DMS79 (cell line): ENCODE measurements around the gene BEST2.
"Not testable (repeated sequence)": the region's sequence is repeated elsewhere in the genome, so short reads cannot be mapped to it uniquely, and the experiment has no call there.

Experiments used
- DNase-seq: peaks from one replicate; lab custom pipeline; 2025; lab: John Stamatoyannopoulos, UW

The BEST2 gene

DNA sequence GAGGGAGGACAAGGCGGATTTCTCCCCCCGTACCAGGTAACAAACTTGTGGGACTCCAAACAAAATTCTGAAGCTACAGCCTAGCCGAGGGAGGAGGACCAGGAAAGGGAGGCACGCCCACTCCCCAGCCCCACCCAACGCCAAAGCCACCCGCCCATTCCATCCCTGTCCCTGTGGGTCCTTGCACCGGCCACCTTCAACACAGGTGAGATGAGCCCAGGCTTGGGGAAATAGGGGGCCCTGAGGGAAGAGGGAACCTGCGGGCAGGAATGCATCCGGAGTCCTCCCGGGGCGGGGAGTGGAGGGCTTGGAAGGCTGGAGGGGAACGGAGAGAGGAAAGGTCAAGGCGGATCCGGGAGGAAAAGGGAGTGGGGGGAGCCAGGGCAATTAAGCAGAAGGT, at the start of gene BEST2:
Gene BEST2, plus strand, starts transcription at position 157 of the 400 bp plus-strand sequence. CDS start 802 bp downstream, outside the sequence.
- DNase-seq, result no peak

DNA sequence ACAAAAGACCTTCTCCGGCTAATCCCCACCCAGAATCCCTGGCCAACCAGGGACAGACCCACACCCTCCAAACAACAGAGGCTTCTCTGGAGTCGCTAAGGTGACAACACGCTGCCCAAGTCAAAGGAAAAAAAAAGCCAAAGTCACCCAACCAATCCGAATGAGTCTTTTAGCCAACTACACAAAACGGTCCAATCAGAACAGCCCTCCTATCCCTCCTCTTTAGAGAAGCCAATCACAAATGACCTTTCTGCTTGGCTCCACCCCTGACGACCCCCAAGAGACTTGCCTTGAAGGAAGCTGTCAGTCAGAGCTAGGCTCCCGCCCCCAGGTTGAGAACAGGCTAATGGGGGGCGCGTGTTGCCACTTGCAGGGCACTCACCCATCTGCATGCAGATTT, 48.5 kb upstream of the BEST2 start:
- DNase-seq, result no peak

DNA sequence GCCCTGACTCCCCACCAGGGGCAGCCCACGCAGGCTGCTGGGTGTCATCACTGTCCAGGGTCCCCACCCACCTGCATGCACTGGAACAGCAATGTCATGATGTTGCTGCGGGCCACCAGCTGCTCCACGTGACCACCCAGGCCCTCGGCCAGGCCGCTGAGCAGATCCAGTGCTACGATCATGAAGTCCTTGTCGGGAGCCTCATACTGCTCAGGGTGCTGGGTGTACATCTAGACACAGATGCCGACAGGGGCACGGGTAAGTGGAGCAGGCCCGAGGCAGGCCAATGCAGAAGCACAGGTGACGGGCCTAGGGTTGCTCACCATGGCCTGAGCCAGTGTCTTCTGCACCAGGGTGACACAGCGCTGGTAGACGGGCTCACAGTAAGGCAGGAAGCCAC, 46.4 kb upstream of the BEST2 start:
- no peak for DNase-seq

DNA sequence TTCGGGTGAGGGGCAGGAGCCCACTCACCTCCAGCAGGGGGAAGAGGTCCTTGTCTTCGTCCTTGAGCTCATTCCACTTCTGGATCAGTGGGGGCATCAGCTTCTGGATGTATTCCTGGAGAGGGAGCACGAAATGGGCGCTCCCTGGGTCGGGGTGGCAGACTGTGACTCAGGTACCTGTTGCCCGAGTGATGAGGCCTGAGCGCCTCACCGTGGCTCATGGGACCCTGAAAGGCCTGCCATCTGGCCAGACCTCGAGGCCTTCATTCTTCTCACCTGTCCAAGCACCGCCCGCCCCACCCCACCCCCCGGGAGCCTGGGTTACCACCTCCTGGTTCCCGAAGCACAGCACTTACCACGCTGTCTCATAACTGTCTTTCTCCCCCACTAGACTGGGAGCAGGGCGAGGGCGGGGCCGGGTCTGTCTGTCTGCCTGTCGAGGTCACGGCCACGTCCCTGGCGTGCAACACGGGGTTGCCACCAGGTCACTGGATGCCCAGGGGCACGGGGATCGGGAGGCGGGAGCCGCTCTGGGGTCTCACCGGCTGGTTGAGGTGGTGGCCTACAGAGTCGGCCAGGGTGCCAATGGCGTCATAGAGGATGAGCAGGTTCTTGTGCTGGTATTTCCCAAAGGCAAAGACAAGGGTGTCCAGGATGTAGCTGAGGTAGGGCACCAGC, 45.8 kb upstream of the BEST2 start:
- DNase-seq, result no peak

DNA sequence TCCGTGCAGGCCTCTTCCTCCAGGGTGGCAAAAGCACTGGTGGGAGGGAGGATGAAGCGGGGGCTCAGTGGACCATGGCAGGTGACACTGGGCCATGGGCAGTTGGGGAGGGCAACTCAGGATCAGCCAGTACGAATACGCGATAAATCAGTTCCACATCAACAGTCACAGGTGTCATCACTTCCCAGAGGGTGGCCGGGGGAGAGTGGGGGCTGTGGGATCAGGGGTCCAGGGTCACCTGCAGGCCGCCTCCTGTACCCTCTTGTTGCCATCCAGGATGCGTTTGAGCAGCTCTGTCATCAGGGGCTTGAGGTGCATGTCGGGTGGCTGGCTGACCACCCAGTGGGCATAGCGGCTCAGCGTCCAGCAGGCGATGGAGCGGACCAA, 45.3 kb upstream of the BEST2 start:
- no peak for DNase-seq

DNA sequence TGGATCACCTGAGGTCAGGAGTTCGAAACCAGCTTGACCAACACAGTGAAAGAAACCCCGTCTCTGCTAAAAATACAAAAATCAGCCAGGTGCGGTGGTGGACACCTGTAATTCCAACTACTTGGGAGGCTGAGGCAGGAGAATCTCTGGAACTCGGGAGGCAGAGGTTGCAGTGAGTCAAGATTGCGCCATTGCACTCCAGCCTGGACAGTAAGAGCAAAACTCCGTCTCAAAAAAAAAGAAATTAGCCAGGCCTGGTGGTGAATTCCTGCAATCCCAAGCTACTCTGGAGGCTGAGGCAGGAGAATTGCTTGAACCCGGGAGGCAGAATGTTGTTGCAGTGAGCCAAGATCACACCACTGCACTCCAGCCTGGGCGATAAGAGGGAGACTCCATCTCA, 43.0 kb upstream of the BEST2 start:
- DNase-seq, result no peak

DNA sequence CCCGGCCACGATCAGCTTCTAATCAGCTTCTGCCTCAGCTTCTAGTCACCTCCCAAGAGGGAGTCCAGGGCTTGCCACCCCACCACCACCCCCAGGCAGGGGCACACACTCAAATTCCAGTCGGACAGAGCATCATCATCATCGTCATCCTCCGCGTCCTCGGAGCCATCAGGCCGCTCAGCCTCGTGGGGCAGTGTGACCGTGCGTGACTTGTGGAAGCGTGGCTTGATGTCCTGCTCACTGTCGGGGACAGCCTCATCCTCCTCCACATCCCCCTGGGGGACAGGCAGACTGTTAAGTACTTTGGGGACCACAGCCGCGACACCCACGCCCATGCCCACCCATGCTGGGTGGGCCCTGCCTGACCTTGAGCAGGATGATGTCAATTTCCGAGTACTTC, 40.4 kb upstream of the BEST2 start:
- no peak for DNase-seq

DNA sequence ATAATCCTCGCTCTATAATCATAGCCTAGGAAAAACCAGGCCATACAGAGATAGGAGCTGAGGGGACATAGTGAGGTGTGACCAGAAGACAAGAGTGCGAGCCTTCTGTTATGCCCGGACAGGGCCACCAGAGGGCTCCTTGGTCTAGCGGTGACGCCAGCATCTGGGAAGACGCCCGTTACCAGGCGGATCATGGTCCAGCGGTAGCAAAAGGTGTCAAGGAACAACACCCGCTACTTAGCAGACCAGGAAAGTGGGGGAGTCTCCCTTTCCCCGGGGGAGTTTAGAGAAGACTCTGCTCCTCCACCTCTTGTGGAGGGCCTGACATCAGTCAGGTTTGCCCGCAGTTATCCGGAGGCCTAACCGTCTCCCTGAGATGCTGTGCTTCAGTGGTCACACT, 39.5 kb upstream of the BEST2 start:
- not testable (repeated sequence) for DNase-seq

DNA sequence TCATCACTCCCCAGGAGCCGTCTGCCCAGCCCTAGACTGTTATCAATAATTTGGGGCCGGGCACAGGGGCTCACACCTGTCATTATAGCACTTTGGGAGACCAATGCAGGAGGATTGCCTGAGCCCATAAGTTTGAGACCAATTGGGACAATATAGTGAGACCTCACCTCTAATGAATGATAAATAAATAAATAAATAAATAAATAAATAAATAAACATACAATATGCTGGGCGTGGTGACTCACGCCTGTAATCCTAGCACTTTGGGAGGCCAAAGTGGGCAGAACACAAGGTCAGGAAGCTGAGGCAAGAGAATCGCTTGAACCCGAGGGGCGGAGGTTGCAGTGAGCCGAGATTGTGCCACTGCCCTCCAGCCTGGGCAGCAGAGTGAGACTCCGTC, 38.3 kb upstream of the BEST2 start:
- DNase-seq, result not testable (repeated sequence)

DNA sequence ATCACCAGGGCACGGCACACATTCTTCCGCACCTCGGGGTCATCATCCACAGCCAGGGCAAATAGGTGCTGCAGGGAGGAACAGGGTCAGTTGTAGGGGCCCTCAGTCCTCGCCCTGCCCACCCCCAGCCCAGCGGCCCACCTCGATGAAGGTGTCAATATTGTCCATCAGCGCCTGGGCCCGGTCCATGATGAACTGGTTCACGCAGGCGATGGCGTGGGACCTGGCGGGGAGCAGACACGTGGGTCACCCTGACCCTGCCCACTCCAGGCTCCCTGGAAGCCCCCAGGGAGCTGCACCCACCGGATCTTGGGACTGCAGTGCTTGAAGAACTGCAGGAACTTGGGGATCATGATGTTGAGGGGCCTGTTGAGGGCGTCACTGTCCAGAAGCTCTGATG, 36.5 kb upstream of the BEST2 start:
- DNase-seq, result no peak

DNA sequence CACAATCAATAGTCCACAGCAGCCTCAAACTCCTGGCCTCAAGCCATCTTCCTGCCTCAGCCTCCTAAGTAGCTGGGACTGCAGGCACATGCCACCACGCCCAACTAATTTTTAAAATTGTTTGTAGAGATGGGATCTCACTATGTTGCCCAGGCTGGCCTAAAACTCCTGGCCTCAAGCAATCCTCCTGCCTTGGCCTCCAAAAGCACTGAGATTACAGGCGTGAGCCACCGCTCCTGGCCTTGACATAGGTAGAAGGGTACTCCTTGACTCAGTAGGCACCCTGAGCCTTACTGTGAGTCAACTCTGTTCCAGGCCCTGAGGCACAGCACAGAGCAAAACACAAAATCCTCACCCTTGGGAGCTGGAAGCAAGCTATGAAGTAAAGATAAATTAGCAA, 35.7 kb upstream of the BEST2 start:
- no peak for DNase-seq

DNA sequence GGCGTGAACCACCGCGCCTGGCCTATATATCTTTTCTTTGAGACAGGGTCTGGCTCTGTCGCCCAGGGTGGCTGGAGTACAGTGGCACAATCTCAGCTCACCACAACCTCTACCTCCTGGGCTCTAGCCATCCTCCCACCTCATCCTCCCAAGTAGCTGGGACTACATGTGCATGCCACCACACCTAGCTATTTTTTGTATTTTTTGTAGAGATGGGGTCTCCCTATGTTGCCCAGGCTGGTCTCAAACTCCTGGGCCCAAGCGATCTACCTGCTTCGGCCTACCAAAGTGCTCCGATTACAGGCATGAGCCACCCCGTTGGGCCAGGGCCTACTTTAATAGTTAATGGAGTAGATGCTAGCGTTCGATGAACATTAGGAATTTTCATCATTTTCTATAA, 31.3 kb upstream of the BEST2 start:
- DNase-seq, result no peak

DNA sequence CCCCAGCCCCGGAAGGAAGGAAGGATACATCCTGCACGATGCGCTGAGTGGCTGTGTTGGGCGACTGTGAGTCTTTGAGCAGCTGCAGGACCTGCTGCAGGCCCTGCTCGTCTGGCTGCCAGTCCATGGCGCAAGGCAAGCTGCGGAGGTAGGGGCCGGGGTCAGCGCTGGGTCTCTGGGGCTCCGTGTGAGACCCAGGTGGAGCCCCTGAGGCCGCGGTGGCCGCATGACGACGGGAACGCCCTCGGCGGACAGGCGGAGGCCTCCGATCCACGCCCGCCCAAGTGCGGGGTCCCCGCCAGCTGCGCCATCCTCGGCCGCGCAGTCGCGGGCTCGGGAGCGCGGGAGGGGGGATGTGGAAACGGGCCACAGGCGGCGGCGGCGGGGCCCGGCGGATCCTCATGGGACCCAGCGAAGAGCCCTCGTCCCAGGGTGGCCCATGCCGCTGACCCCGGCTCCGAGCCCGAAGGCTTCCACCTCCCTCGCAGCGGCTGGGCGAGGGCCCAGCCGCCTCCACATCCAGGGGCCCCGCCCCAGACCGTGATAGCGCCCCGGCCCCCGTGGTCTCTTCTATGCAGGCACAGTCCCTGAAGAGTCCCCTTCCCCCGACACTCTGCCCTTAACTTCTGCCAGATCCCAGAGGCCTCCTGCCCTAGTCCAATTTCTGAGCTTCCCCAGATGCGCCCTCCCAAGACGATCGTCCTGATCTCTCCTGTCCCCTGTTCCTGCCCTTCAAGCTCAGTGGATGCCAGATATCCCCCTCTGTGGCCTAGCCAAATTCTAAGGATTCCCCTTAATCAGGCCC, 30.5 kb upstream of the BEST2 start:
- peak; percentile 19 for DNase-seq

DNA sequence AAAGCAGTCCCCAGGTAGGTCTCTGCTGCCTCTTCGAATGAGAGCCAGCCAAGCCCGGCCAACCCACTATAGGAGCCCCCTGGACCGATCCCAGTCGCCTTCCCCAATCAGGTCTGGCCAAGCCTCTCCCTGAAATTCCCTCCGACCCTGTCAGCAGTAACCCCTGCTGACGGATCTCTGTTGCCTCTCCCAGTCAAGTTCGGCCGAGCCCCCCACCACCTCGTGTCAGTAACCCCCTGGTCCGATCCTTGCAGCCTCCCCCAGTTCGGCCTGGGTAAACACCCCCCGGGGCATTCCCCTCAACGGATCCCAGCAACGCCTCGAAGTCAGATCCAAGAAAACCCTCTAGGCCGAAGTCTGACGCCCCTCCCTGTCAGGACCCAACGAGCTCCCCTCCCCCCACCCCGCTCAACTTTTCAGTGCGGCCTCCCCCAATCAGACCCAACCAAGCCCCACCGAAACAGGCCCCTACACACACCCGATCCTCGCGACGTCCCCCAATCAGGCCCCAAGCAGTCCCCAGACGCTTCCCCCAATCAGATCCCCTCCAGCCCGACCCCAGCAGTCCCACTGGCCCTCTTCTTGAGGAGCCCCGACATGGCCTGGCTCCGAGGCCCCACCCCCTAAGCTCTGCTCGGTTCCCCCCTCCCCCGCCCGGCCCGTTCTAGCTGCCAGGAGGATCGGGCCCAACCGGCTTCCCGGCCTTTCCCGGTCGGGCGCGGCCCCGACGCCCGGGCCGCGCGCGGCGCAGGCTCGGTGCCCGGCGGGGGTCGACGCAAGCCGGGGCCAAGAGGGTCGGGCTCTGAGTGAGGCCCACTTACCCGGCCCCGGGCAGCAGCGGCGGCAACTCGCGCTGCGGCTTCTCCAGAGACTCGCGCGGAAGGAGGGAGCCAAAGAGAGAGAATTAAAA, 29.7 kb upstream of the BEST2 start:
- peak; percentile 64 for DNase-seq

DNA sequence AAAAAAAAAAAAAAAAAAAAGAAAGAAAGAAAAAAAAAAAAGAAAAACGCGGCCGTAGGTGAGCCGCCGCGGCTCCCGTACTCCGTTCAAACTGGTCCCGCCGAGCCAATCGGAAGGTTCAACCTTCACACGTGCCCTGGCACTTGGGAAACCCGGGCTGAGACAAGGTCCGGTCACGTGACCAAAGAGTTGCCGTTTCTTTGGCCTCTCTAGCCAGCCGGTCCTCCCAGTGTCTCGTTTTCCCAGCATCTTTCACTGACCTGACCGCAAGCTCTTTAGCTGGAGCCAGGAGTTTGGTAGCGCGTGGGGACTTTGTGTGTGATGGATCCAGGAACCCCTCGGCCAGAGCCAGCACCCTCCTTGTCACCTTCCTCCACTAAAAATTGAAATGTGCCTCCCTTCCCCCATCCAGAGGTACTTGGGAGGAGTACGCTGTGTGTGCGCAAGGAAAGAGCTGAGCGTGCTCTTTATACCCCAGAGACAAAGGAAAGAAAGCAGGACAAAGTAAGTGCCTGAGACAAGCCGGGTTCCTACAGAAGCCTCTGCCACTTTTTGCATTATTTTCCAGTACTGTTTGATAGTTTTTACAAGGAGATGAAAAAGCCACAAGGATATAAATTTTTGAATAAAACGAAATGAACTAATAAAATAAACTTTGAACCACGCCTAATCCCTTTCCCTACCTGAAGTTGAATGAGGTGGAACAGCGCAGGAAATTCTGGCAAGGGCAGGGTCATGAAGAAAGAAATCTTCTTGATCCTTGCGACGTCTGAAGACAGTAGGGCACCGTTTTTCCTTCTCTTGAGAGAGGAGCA, 28.8 kb upstream of the BEST2 start:
- DNase-seq, result peak; percentile 100

DNA sequence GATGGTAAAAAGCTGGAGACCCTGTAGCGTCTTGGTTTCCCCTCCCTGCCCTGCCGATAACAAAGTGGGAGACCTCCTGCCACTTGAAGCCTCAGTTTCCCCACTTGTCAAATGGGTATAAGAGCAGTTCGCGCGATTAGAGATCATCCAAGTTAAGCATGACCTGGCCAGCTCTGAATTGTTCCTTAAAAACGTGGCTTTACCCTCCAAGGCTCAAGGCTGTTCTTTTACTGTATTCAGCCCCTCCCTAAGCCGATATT, 28.3 kb upstream of the BEST2 start:
- no peak for DNase-seq

DNA sequence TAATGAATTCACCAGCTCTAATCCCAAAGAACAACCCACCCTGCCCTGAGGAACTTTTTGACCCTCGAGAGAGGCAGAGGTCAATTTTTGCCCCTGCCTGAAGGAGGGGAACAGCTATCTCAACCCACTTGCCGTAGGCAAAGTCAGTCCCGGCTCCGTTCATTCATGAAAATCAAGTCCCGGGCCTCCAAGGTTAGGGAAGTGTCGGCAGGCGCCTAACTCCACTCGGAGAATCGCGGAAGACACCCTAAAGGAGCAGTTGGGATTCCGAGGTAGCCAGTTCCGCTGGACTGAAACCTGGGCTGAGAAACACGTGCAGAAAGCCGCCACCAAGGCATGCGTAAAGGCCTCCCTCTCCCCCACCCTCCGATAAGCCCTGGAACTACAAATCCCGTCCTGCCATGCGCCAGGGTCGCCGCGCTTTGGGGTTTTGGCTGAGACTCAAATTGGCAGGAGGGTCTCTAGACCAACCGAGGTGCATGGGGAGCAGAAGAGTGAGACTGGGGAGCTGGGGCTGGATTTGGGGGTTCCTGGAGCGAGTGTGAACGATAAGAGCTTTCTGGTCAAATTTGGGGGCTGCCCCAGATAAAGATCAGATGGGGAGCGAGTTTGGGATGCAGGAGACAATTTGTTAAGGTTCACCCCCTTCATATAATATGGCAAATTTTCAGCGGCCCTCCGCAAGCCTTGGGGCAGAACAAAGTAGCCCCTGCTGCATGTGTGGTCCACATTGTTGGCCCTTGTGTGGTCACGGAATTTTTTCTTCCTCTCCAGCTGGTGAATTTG, 27.8 kb upstream of the BEST2 start, which contains the start of gene TNPO2:
Gene TNPO2, minus strand, starts transcription at position 292 of the 786 bp plus-strand sequence. CDS start 2,955 bp downstream, outside the sequence.
- DNase-seq, result peak; percentile 82

DNA sequence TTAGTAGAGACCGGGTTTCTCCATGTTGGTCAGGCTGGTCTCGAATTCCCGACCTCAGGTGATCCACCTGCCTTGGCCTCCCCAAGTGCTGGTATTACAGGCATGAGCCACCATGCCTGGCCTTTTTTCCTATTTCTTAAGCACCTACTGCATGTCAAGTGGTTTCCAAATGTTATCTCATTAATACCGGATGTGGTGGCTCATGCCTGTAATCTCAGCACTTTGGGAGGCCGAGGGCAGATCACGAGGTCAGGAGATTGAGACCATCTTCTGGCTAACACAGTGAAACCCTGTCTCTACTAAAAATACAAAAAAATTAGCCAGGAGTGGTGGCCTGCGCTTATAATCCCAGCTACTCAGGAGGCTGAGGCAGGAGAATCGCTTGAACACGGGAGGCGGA, 26.0 kb upstream of the BEST2 start:
- DNase-seq, result not testable (repeated sequence)

DNA sequence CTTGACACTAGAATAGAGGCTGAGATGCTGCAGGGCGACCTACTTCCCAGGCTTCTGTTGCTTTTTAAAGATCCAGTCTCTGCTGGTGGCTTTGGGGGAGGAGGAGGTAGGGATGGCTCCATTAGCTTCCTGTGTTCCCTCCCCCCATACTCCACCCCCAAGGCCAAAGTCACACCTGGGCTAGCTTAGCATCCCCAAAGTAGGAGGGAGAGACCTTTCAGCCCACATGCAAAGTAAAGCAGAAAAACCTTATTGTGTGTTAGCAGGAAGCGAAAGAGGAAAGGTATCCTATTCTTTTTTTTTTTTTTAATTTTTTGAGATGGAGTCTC, 24.6 kb upstream of the BEST2 start:
- no peak for DNase-seq

DNA sequence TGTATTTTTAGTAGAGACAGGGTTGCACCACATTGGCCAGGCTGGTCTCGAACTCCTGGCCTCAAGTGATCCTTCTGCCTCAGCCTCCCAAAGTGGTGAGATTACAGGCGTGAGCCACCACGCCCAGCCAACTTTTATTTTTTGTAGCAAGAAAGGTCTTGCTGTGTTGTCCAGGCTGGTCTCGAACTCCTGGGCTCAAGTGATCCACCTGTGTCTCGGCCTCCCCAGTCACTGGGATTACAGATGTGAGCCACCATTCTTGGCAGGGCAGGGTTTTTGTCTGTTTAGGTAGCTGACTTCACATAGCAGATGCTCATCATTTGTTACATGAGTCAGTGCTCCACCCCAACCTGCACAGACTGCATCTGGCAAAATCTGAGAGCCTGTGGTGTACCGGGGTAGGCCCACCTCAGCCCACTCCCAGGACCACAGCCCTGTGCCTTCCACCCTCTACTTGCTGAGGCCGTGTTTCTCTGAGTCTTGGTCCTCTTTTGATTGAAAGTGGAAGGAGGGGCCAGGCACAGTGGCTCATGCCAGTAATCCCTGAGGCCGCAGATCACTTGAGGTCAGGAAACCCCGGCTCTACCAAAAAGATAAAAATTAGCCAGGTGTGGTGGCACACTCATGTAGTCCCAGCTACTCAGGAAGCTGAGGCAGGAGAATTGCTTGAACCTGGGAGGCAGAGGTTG, 23.7 kb upstream of the BEST2 start:
- no peak for DNase-seq

DNA sequence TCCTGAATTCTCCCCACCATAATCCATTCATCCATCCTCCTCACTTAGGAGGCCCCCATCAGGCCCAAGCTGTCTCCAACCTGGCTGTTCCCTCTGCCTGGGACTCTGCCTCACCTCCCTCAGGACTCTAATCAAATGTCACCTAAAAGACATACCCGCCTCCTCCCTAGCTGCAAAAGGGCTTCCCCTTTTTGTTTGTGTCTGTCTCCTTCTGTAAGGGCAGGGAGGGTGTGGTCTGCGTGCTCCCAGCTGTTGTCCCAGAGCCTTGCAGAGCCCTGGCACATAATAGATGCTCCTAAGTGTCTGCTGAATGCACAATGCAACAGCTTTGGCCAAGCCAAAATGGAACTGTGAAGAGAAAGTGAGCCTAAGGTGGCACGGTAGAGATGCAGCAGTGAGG, 21.5 kb upstream of the BEST2 start:
- no peak for DNase-seq
